ENCODE results near the gene MAP2K2.

Gene MAP2K2

GRCh38 chr19:4095488-4095844, 28.5 kb downstream of the MAP2K2 start (continued):
- no peak for TF ChIP-seq ZNF600 (tag by site-specific recombination; IDR thresholded peaks at IDR 0.05)
- no peak for TF ChIP-seq ZFP3 (tag by site-specific recombination; IDR thresholded peaks at IDR 0.05; ENCODE audit: low read depth)
- no peak for TF ChIP-seq ZNF501 (tag by site-specific recombination; IDR thresholded peaks at IDR 0.05)
- no peak for TF ChIP-seq MZF1 (tag by site-specific recombination; IDR thresholded peaks at IDR 0.05; ENCODE audit: borderline replicate concordance)

- POLR2A ChIA-PET = interaction anchor here (0.7 kb wide), 1 partner anchor 29 kb away, joined by 3 read pairs; no protein-coding TSS in a partner anchor
- Histone ChIP-seq H3K36me3 (ENCODE audit: control insufficient read depth in 2 of 2, insufficient read depth in 1 of 2, low read length in 2 of 2) (peaks cover 0 to 81% of the 10 kb centered on the region in 2 experiments; a peak in 2 of 3 replicates), H3K27ac (ENCODE audit: extremely low read depth, low read depth, low read length) (no peak overlapping the region), H3K4me1 (ENCODE audit: control insufficient read depth, insufficient read depth, low read length) (no peaks in the 10 kb centered on the region), H3K4me3 (ENCODE audit: low read depth, low read length) (no peak overlapping the region), H3K9me3 (ENCODE audit: control insufficient read depth, insufficient read depth, low read depth, low read length) (no peaks in the 10 kb centered on the region)
- TF ChIP-seq ZNF449 (tag by site-specific recombination; IDR thresholded peaks at IDR 0.05) (peak; percentile 62), KLF1 (tag by site-specific recombination; IDR thresholded peaks at IDR 0.05) (peak; percentile 86), ZNF354C (tag by site-specific recombination; IDR thresholded peaks at IDR 0.05; ENCODE audit: borderline replicate concordance, low read depth) (no peak), HOXA7 (CRISPR knock-in tag; IDR thresholded peaks at IDR 0.05; ENCODE audit: borderline replicate concordance) (no peak), ZNF175 (tag by site-specific recombination; IDR thresholded peaks at IDR 0.05) (no peak), PRDM6 (tag by site-specific recombination; IDR thresholded peaks at IDR 0.05) (no peak), SALL2 (tag by site-specific recombination; IDR thresholded peaks at IDR 0.05; ENCODE audit: borderline replicate concordance) (no peak), HIC1 (tag by site-specific recombination; IDR thresholded peaks at IDR 0.05) (no peak), ZNF610 (tag by site-specific recombination; IDR thresholded peaks at IDR 0.05; ENCODE audit: borderline replicate concordance) (no peak)
- CTCF ChIA-PET = interaction anchor here (0.5 to 0.7 kb wide), 2 partner anchors 46 to 241 kb away, joined by 3 to 4 read pairs; no protein-coding TSS in a partner anchor
Measured at GRCh38 chr19:4094761-4095487, 29.0 kb downstream of the MAP2K2 start.

- no peaks in the 10 kb centered on the region for H3K9me3 ChIP-seq (ENCODE audit: control insufficient read depth, insufficient read depth, low read depth, low read length)
- no peak overlapping the region for H3K4me3 ChIP-seq (ENCODE audit: low read depth, low read length)
- H3K36me3 ChIP-seq (ENCODE audit: control insufficient read depth in 2 of 2, insufficient read depth in 1 of 2, low read length in 2 of 2) = peaks cover 0 to 83% of the 10 kb centered on the region in 2 experiments; a peak in 2 of 3 replicates
- H3K4me1 ChIP-seq (ENCODE audit: control insufficient read depth, insufficient read depth, low read length) = no peaks in the 10 kb centered on the region
- ChIA-PET POLR2A (interaction anchor here (0.7 kb wide), 1 partner anchor 28 kb away, joined by 3 read pairs; no protein-coding TSS in a partner anchor), CTCF (interaction anchor here (0.7 kb wide), 1 partner anchor 46 kb away, joined by 4 read pairs; no protein-coding TSS in a partner anchor)
- H3K27ac ChIP-seq (ENCODE audit: extremely low read depth, low read depth, low read length) = no peak overlapping the region
- no peak for TF ChIP-seq PBX3 (CRISPR knock-in tag; IDR thresholded peaks at IDR 0.05)
- TF ChIP-seq ZNF555 (tag by site-specific recombination; conservative IDR thresholded peaks at IDR 0.05) = no peak
- TF ChIP-seq HOXA7 (CRISPR knock-in tag; IDR thresholded peaks at IDR 0.05; ENCODE audit: borderline replicate concordance) = no peak
- no peak for TF ChIP-seq KLF9 (tag by site-specific recombination; IDR thresholded peaks at IDR 0.05; ENCODE audit: low read depth)
- TF ChIP-seq GLIS2 (tag by site-specific recombination; IDR thresholded peaks at IDR 0.05) = no peak
- no peak for TF ChIP-seq PRDM10 (tag by site-specific recombination; IDR thresholded peaks at IDR 0.05)
- no peak for TF ChIP-seq ZNF184 (tag by site-specific recombination; IDR thresholded peaks at IDR 0.05)
- no peak for TF ChIP-seq ZNF747 (tag by site-specific recombination; IDR thresholded peaks at IDR 0.05)
- no peak for TF ChIP-seq ZNF404 (tag by site-specific recombination; IDR thresholded peaks at IDR 0.05)
Measured at GRCh38 chr19:4094291-4094690, 29.6 kb downstream of the MAP2K2 start.

Data from HEK293 (cell line).